Body of pancreas (tissue), 4 donors: ENCODE measurements around the gene NDUFA7.
"Not testable (repeated sequence)": the region's sequence is repeated elsewhere in the genome, so short reads cannot be mapped to it uniquely, and the experiment has no call there.

Experiments used
- POLR2A ChIP-seq, 3 donors: fragments of 450-650 bp; IDR thresholded peaks; one replicate each; pipeline ENCODE4 v1.6.1; 2016; ENCODE audit warnings: antibody characterized with exemption in 3 of 3, mild to moderate bottlenecking in 2 of 3
- TF ChIP-seq, protein P1 (sequence below), 7 experiments: fragments of 450-650 bp in 4 of 7; fragments of 200-600 bp in 3 of 7; sonication (generic) in 3 of 7; IDR thresholded peaks; one replicate each; pipeline ENCODE4 v1.5.1; 2016 to 2019; ENCODE audit warnings: antibody characterized with exemption in 7 of 7

DNA sequence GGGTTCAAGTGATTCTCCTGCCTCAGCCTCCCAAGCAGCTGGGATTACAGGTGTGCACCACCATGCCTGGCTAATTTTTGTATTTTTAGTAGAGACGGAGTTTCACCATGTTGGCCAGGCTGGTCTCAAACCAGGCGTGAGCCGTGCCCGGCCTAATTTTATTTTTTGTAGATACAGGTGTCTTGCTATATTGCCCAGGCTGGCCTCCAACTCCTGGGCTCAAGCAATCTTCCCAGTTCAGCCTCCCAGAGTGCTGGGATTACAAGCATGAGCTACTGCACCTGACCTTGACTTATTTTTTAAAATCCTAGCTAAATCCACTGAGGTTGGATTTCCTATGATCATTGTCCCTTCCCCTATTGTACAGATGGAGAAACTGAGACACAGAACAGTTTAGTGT is 20.3 kb upstream of the NDUFA7 start:
- TF ChIP-seq POLR2A (IDR thresholded peaks at IDR 0.05), result not testable (repeated sequence)
- TF ChIP-seq, protein P1, sequence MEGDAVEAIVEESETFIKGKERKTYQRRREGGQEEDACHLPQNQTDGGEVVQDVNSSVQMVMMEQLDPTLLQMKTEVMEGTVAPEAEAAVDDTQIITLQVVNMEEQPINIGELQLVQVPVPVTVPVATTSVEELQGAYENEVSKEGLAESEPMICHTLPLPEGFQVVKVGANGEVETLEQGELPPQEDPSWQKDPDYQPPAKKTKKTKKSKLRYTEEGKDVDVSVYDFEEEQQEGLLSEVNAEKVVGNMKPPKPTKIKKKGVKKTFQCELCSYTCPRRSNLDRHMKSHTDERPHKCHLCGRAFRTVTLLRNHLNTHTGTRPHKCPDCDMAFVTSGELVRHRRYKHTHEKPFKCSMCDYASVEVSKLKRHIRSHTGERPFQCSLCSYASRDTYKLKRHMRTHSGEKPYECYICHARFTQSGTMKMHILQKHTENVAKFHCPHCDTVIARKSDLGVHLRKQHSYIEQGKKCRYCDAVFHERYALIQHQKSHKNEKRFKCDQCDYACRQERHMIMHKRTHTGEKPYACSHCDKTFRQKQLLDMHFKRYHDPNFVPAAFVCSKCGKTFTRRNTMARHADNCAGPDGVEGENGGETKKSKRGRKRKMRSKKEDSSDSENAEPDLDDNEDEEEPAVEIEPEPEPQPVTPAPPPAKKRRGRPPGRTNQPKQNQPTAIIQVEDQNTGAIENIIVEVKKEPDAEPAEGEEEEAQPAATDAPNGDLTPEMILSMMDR (IDR thresholded peaks at IDR 0.05), result not testable (repeated sequence)
